RPMI8226 (cell line): ENCODE data around the gene PIK3R2.
"Not testable (repeated sequence)": the region's sequence is repeated elsewhere in the genome, so short reads cannot be mapped to it uniquely, and the experiment has no call there.

ENCODE experiments used
- DNase-seq: peaks from one replicate; pipeline ENCODE4 v3.0.0-alpha.2; 2015

The PIK3R2 gene

GRCh38 chr19:18156268-18156667, 3.3 kb downstream of the PIK3R2 start:
- DNase-seq = no peak

- peak; percentile 97 for DNase-seq
Measured at GRCh38 chr19:18156841-18157464, 4.0 kb downstream of the PIK3R2 start.

- DNase-seq = peak; percentile 53
Measured at GRCh38 chr19:18157465-18158063, 4.6 kb downstream of the PIK3R2 start.

- DNase-seq = no peak
Measured at GRCh38 chr19:18158467-18158866, 5.5 kb downstream of the PIK3R2 start.

GRCh38 chr19:18159059-18159616, 6.2 kb downstream of the PIK3R2 start:
- DNase-seq = not testable (repeated sequence)

GRCh38 chr19:18159810-18160209, 6.8 kb downstream of the PIK3R2 start:
- DNase-seq = no peak

GRCh38 chr19:18160493-18160970, 7.6 kb downstream of the PIK3R2 start:
- DNase-seq = no peak

- peak; percentile 88 for DNase-seq
Measured at GRCh38 chr19:18160971-18161635, 8.1 kb downstream of the PIK3R2 start.

GRCh38 chr19:18161636-18162002, 8.7 kb downstream of the PIK3R2 start:
- no peak for DNase-seq

GRCh38 chr19:18164072-18164471, 11.1 kb downstream of the PIK3R2 start:
- DNase-seq = no peak

- no peak for DNase-seq
Measured at GRCh38 chr19:18165794-18166544, 13.0 kb downstream of the PIK3R2 start.

GRCh38 chr19:18167011-18167410, 14.0 kb downstream of the PIK3R2 start:
- no peak for DNase-seq

GRCh38 chr19:18167975-18168645, 15.1 kb downstream of the PIK3R2 start:
- DNase-seq = peak; percentile 67

GRCh38 chr19:18168673-18169381, 15.9 kb downstream of the PIK3R2 start:
- DNase-seq = no peak

GRCh38 chr19:18170714-18171255, 17.8 kb downstream of the PIK3R2 start:
- no peak for DNase-seq

GRCh38 chr19:18171605-18172327, 18.8 kb downstream of the PIK3R2 start:
- DNase-seq = no peak

- DNase-seq = no peak
Measured at GRCh38 chr19:18172331-18173053, 19.5 kb downstream of the PIK3R2 start.

- DNase-seq = no peak
Measured at GRCh38 chr19:18173054-18173571, 20.1 kb downstream of the PIK3R2 start.

GRCh38 chr19:18173572-18174288, 20.8 kb downstream of the PIK3R2 start, which contains the start of gene IFI30:
Gene IFI30 (plus strand): TSS chr19:18173813. CDS start chr19:18173842, 29 bp downstream.
- peak; percentile 97 for DNase-seq
